Fibroblast of mammary gland (primary cell): ENCODE measurements around the gene CWC27.

ENCODE experiments used
- DNase-seq: peaks from one replicate; pipeline ENCODE4 v3.0.0-alpha.2; 2010; ENCODE audit warnings: low read depth
- H3K4me3 ChIP-seq: 2 replicates; pipeline ENCODE4 v1.5.1; 2011; ENCODE audit warnings: low read depth, mild to moderate bottlenecking, low read length, moderate library complexity; ENCODE audit not compliant: control insufficient read depth
- CTCF ChIP-seq: conservative IDR thresholded peaks from 2 replicates; pipeline ENCODE4 v1.5.1; 2011; ENCODE audit warnings: low read depth, low read length, inconsistent platforms; ENCODE audit not compliant: control insufficient read depth, insufficient read depth

The CWC27 gene, protein sequence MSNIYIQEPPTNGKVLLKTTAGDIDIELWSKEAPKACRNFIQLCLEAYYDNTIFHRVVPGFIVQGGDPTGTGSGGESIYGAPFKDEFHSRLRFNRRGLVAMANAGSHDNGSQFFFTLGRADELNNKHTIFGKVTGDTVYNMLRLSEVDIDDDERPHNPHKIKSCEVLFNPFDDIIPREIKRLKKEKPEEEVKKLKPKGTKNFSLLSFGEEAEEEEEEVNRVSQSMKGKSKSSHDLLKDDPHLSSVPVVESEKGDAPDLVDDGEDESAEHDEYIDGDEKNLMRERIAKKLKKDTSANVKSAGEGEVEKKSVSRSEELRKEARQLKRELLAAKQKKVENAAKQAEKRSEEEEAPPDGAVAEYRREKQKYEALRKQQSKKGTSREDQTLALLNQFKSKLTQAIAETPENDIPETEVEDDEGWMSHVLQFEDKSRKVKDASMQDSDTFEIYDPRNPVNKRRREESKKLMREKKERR

DNA sequence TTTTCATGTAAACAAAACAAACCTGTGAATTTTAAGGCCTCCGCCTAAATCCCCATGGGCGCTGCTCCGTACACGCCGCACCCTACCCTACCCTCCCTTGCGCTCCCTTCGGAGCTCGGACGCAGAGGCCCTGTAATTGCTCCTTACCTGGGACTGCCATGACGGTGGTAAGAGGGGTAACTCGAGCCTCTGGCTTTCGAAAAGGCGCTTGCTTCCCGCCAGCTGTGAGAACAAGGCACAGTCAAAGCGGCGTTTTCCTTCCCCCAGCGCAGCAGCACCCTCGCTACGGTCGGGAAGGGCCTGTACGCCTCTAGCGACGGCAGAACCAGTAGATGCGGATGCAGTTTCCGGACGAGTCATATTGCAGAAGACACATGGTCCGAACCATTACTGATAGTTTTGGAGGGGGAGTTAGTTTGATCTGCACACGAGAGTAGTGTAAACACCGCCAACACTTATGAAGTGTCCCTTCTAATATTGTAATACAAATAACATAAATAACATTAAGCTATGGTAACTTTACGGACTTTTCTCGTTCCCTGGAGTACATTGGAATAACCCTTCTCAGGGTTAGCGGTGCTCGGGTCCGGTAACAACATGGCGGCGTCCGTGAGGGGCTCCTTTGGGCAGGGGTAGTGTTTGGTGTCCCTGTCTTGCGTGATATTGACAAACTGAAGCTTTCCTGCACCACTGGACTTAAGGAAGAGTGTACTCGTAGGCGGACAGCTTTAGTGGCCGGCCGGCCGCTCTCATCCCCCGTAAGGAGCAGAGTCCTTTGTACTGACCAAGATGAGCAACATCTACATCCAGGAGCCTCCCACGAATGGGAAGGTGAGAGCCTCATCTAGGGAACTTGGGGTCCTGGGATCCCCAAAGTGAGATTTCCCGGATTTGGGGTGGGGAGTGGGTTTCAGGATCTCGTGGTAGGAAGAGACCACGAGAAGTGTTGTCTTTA lies at the start of gene CWC27, which contains the start of gene SREK1IP1:
Gene CWC27 (plus strand): TSS at position 573 of the 955 bp plus-strand sequence. CDS start 217 bp downstream, at position 790.
Gene SREK1IP1 (minus strand): TSS at position 334 of the 955 bp plus-strand sequence. CDS start 174 bp downstream, at position 160.
- TF ChIP-seq CTCF, result peak; percentile 22
- peak within 1 kb of the TSS; percentile 69 for H3K4me3 ChIP-seq
- DNase-seq, result peak; percentile 91

DNA sequence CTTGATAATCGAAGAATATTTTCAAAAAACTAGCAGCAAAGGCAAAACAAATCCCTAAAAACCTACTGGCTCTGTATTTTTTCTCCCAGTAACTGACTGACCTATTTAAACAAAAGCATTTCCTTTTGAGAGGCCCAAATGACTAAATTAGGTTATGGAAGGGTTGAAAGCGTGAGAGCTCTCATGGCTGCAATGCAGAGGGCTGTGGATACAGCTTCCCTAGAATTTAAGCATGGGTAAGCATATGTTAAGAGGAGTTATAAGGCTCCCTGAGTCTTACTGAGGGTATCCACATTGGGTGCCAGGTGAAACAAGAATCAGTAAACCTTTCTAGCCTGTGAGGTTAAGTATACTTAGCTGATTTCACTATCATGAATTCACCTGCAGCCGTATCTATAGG lies 46.1 kb upstream of the CWC27 start:
- H3K4me3 ChIP-seq, result no peak overlapping the region
- TF ChIP-seq CTCF, result no peak
- no peak for DNase-seq

GRCh38 chr5:64727150-64727549 lies 41.6 kb upstream of the CWC27 start:
- TF ChIP-seq CTCF, result no peak
- H3K4me3 ChIP-seq, result no peak overlapping the region
- no peak for DNase-seq

- no peak for DNase-seq
- TF ChIP-seq CTCF, result no peak
- H3K4me3 ChIP-seq, result no peak overlapping the region
Measured at GRCh38 chr5:64742411-64742810, 26.3 kb upstream of the CWC27 start.

DNA sequence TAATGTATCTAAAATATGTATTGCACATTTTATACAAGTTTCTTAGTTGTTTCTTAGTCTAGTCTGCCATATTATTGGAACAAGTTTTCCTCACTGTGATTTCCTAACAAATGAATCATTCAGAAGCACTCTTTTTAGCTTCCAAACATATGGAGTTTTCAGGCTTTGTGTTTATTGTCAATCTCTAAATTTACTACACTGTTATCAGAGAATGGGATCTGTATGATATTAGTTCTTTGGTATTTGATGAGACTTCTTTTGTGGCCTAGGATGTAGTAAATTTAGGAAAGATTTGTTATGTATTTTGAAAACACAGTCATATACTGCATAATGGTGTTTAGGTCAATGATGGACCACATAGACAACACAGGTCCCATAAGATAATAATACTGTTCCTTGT lies 25.9 kb upstream of the CWC27 start:
- peak; percentile 25 for DNase-seq
- TF ChIP-seq CTCF, result no peak
- H3K4me3 ChIP-seq, result no peak overlapping the region

DNA sequence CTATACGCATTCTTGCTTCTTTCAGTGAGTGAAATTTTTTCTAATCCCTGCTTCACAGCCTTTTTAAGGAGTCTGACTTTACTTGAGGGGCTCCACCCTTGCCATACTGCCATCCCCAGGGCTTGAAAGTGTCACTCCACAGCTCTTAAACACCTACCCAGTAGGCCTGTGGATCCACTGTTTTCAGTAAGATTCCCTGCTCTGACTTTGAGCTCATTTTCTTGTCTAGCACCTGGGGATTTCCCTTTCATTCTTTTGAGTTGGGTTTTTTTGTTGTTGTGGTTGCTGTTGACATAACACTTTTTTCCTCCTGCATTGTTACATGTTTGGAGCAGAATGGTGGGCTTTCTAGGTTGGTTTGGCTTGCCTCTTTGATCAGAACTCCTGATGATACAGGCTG lies 23.8 kb upstream of the CWC27 start:
- no peak for DNase-seq
- TF ChIP-seq CTCF, result no peak
- H3K4me3 ChIP-seq, result no peak overlapping the region
